Naive thymus-derived CD8-positive, alpha-beta T cell (primary cell): ENCODE results near the gene APLP2. TPM values are rescaled to one million over a fixed set of nuclear protein-coding genes. Genes with fewer than 3 reads are reported as not detected.

Experiments used
- ATAC-seq, 2 donors: fragments of 150-1000 bp; cut with Tn5 transposase in 1 of 2; sonication (Bioruptor Pico), chemical (Tn5 transposase) in 1 of 2; 1 replicate in 1 of 2; 2 replicates in 1 of 2; pipeline ENCODE4 v1.10.0; 2021; ENCODE audit warnings: mild to moderate bottlenecking in 2 of 2, moderate library complexity in 2 of 2
- POLR2A ChIA-PET: fragments of 350-600 bp; sonication (Branson Sonifier 250); formaldehyde crosslinking; loops from one replicate; lab custom pipeline; 2021; ENCODE audit warnings: antibody characterized with exemption; lab: Charles Lee
- DNase-seq, 10 donors: peaks; one replicate each; pipeline versions ENCODE4 v3.0.0 to v3.0.0-alpha.2; 2020 to 2022
- H3K27ac Mint-ChIP-seq, 10 donors: one replicate each; pipeline ENCODE4 v1.8.0; 2020 to 2022; ENCODE audit warnings: mild to moderate bottlenecking in 10 of 10, mixed read lengths in 10 of 10, moderate library complexity in 4 of 10, inconsistent platforms in 1 of 10
- H3K27me3 Mint-ChIP-seq, 5 donors: one replicate each; pipeline ENCODE4 v1.8.0; 2021 to 2022; ENCODE audit warnings: mixed read lengths in 5 of 5
- H3K36me3 Mint-ChIP-seq, 3 donors: one replicate each; pipeline ENCODE4 v1.8.0; 2020 to 2022; ENCODE audit warnings: mixed read lengths in 3 of 3, mild to moderate bottlenecking in 2 of 3, inconsistent platforms in 1 of 3
- H3K4me1 Mint-ChIP-seq, 4 donors: one replicate each; pipeline ENCODE4 v1.8.0; 2021 to 2022; ENCODE audit warnings: mixed read lengths in 4 of 4
- H3K4me3 Mint-ChIP-seq, 10 donors: one replicate each; pipeline ENCODE4 v1.8.0; 2020 to 2022; ENCODE audit warnings: mild to moderate bottlenecking in 10 of 10, mixed read lengths in 10 of 10, moderate library complexity in 6 of 10, inconsistent platforms in 1 of 10
- H3K9me3 Mint-ChIP-seq, 9 donors: one replicate each; pipeline ENCODE4 v1.8.0; 2020 to 2022; ENCODE audit warnings: mixed read lengths in 9 of 9, mild to moderate bottlenecking in 3 of 9, inconsistent platforms in 1 of 9, moderate library complexity in 1 of 9
- polyA plus RNA-seq, 3 donors: library from polyadenylated mRNA; unstranded; fragments of 300-500 nt; fragmentation: Illumina TruSeq; gene quantifications; one replicate each; pipeline ENCODE4 v1.2.3, GENCODE V29; 2021
- total RNA-seq, 8 experiments: library from RNA in 2 of 8; stranded (reverse) in 2 of 8; gene quantifications; one replicate each; pipeline ENCODE4 v1.2.3 and lab custom pipeline; 2021 to 2026

Gene APLP2
- total and polyA plus RNA-seq, 5 experiments from 2014 or later = 26.2 to 54.4 (median 35.1) TPM

- Mint-ChIP-seq H3K4me3 (peak overlapping the region in 7 of 10 donors; percentile 37 to 74 (median 51)), H3K36me3 (peaks cover 0 to 2% (median 0%) of the 10 kb centered on the region in 3 donors), H3K27me3 (peaks cover 28 to 64% (median 58%) of the 10 kb centered on the region in 5 donors), H3K27ac (peak overlapping the region in 1 of 10 donors; percentile 83), H3K9me3 (no peaks in the 10 kb centered on the region), H3K4me1 (peaks cover 12 to 38% (median 18%) of the 10 kb centered on the region in 4 donors)
- DNase-seq (no peak), ATAC-seq (no peak)
- POLR2A ChIA-PET = no interaction called here
Measured at GRCh38 chr11:130159139-130159538, 89.4 kb downstream of the APLP2 start.

GRCh38 chr11:130159657-130160497 is 90.2 kb downstream of the APLP2 start, which contains the start of gene ST14:
Gene ST14 (plus strand): TSS chr11:130159782. CDS start chr11:130159980, 198 bp downstream.
- no peak for ATAC-seq
- no peak for DNase-seq
- Mint-ChIP-seq H3K4me3 (peak within 1 kb of the TSS in 8 of 10 donors; percentile 29 to 79 (median 54)), H3K27ac (peak within 1 kb of the TSS in 1 of 10 donors; percentile 83), H3K4me1 (peaks cover 12 to 36% (median 18%) of the 10 kb centered on the region in 4 donors), H3K36me3 (peaks cover 0 to 2% (median 0%) of the 10 kb centered on the region in 3 donors), H3K9me3 (no peaks in the 10 kb centered on the region), H3K27me3 (peaks cover 24 to 69% (median 54%) of the 10 kb centered on the region in 5 donors)
- POLR2A ChIA-PET = no interaction called here

GRCh38 chr11:130160498-130161155 is 90.9 kb downstream of the APLP2 start:
- Mint-ChIP-seq H3K4me3 (peak overlapping the region in 6 of 10 donors; percentile 29 to 79 (median 60)), H3K9me3 (no peaks in the 10 kb centered on the region), H3K27ac (no peak overlapping the region), H3K36me3 (peaks cover 0 to 2% (median 0%) of the 10 kb centered on the region in 3 donors), H3K27me3 (peaks cover 28 to 75% (median 54%) of the 10 kb centered on the region in 5 donors), H3K4me1 (peaks cover 12 to 39% (median 18%) of the 10 kb centered on the region in 4 donors)
- DNase-seq (no peak), ATAC-seq (no peak)
- POLR2A ChIA-PET = no interaction called here

- no peak for ATAC-seq
- Mint-ChIP-seq H3K4me3 (peak overlapping the region in 2 of 10 donors; percentile 4 to 50), H3K36me3 (peaks cover 0 to 2% (median 0%) of the 10 kb centered on the region in 3 donors), H3K27me3 (peaks cover 32 to 85% (median 57%) of the 10 kb centered on the region in 5 donors), H3K27ac (no peak overlapping the region), H3K9me3 (no peaks in the 10 kb centered on the region), H3K4me1 (peaks cover 12 to 48% (median 18%) of the 10 kb centered on the region in 4 donors)
- POLR2A ChIA-PET = no interaction called here
- no peak for DNase-seq
Measured at GRCh38 chr11:130161441-130162145, 91.9 kb downstream of the APLP2 start.

GRCh38 chr11:130162733-130163132 is 93.0 kb downstream of the APLP2 start:
- ATAC-seq = no peak
- peaks cover 35 to 82% (median 55%) of the 10 kb centered on the region in 5 donors for H3K27me3 Mint-ChIP-seq
- no peak overlapping the region for H3K27ac Mint-ChIP-seq
- H3K4me1 Mint-ChIP-seq = peaks cover 12 to 48% (median 18%) of the 10 kb centered on the region in 4 donors
- POLR2A ChIA-PET = no interaction called here
- no peak for DNase-seq
- no peaks in the 10 kb centered on the region for H3K9me3 Mint-ChIP-seq
- H3K36me3 Mint-ChIP-seq = peaks cover 0 to 2% (median 0%) of the 10 kb centered on the region in 3 donors
- H3K4me3 Mint-ChIP-seq = no peak overlapping the region

GRCh38 chr11:130163346-130164220 is 93.9 kb downstream of the APLP2 start:
- Mint-ChIP-seq H3K4me3 (no peak overlapping the region), H3K9me3 (no peaks in the 10 kb centered on the region), H3K27ac (no peak overlapping the region), H3K27me3 (peaks cover 32 to 81% (median 54%) of the 10 kb centered on the region in 5 donors), H3K4me1 (peaks cover 11 to 43% (median 16%) of the 10 kb centered on the region in 4 donors), H3K36me3 (peaks cover 0 to 2% (median 0%) of the 10 kb centered on the region in 3 donors)
- POLR2A ChIA-PET = no interaction called here
- ATAC-seq (no peak), DNase-seq (no peak)

- H3K4me1 Mint-ChIP-seq = peaks cover 8 to 39% (median 11%) of the 10 kb centered on the region in 4 donors
- POLR2A ChIA-PET = no interaction called here
- ATAC-seq = no peak
- H3K27me3 Mint-ChIP-seq = peaks cover 28 to 78% (median 48%) of the 10 kb centered on the region in 5 donors
- no peak for DNase-seq
- H3K27ac Mint-ChIP-seq = no peak overlapping the region
- H3K9me3 Mint-ChIP-seq = no peaks in the 10 kb centered on the region
- H3K4me3 Mint-ChIP-seq = no peak overlapping the region
- H3K36me3 Mint-ChIP-seq = peaks cover 0 to 2% (median 0%) of the 10 kb centered on the region in 3 donors
Measured at GRCh38 chr11:130164221-130164570, 94.5 kb downstream of the APLP2 start.

- peak overlapping the region in 1 of 10 donors; percentile 37 for H3K4me3 Mint-ChIP-seq
- peaks cover 30 to 77% (median 49%) of the 10 kb centered on the region in 5 donors for H3K27me3 Mint-ChIP-seq
- H3K36me3 Mint-ChIP-seq = peaks cover 0 to 2% (median 0%) of the 10 kb centered on the region in 3 donors
- POLR2A ChIA-PET = no interaction called here
- H3K4me1 Mint-ChIP-seq = peaks cover 3 to 41% (median 6%) of the 10 kb centered on the region in 4 donors
- no peak for DNase-seq
- H3K27ac Mint-ChIP-seq = peak overlapping the region in 1 of 10 donors; percentile 33
- H3K9me3 Mint-ChIP-seq = no peaks in the 10 kb centered on the region
- ATAC-seq = no peak
Measured at GRCh38 chr11:130165601-130166456, 96.1 kb downstream of the APLP2 start.

GRCh38 chr11:130166457-130166784 is 96.7 kb downstream of the APLP2 start:
- peaks cover 0 to 2% (median 0%) of the 10 kb centered on the region in 3 donors for H3K36me3 Mint-ChIP-seq
- H3K4me1 Mint-ChIP-seq = peaks cover 2 to 38% (median 3%) of the 10 kb centered on the region in 4 donors
- POLR2A ChIA-PET = no interaction called here
- ATAC-seq = peak in 1 of 2 donors; percentile 61
- no peaks in the 10 kb centered on the region for H3K9me3 Mint-ChIP-seq
- H3K27me3 Mint-ChIP-seq = peaks cover 28 to 71% (median 45%) of the 10 kb centered on the region in 5 donors
- no peak overlapping the region for H3K4me3 Mint-ChIP-seq
- DNase-seq = no peak
- H3K27ac Mint-ChIP-seq = peak overlapping the region in 1 of 10 donors; percentile 33

- peaks cover 0 to 33% (median 0%) of the 10 kb centered on the region in 4 donors for H3K4me1 Mint-ChIP-seq
- no peaks in the 10 kb centered on the region for H3K9me3 Mint-ChIP-seq
- H3K27me3 Mint-ChIP-seq = peaks cover 28 to 64% (median 42%) of the 10 kb centered on the region in 5 donors
- POLR2A ChIA-PET = no interaction called here
- H3K4me3 Mint-ChIP-seq = no peak overlapping the region
- H3K27ac Mint-ChIP-seq = no peak overlapping the region
- DNase-seq = no peak
- no peaks in the 10 kb centered on the region for H3K36me3 Mint-ChIP-seq
- no peak for ATAC-seq
Measured at GRCh38 chr11:130167146-130167545, 97.5 kb downstream of the APLP2 start.

GRCh38 chr11:130168105-130168504 is 98.4 kb downstream of the APLP2 start:
- Mint-ChIP-seq H3K4me1 (peaks cover 0 to 29% (median 0%) of the 10 kb centered on the region in 4 donors), H3K9me3 (no peaks in the 10 kb centered on the region), H3K36me3 (no peaks in the 10 kb centered on the region), H3K27ac (no peak overlapping the region), H3K27me3 (peaks cover 27 to 54% (median 34%) of the 10 kb centered on the region in 5 donors), H3K4me3 (no peak overlapping the region)
- no peak for ATAC-seq
- POLR2A ChIA-PET = no interaction called here
- DNase-seq = no peak
